BJ (cell line): ENCODE data around the gene COL23A1. TPM values are rescaled to one million over a fixed set of nuclear protein-coding genes. Genes with fewer than 3 reads are reported as not detected.

Experiments used
- CTCF ChIA-PET: fragments of 350-600 bp; formaldehyde crosslinking; extraction: SDS; loops from one replicate; lab custom pipeline; 2021; ENCODE audit warnings: antibody characterized with exemption, inconsistent platforms; lab: Yijun Ruan, JAX
- POLR2A ChIA-PET: fragments of 300-600 bp; sonication (Branson Sonifier 250); formaldehyde crosslinking; extraction: SDS; loops from one replicate; lab custom pipeline; 2021; ENCODE audit warnings: antibody characterized with exemption; lab: Charles Lee
- DNase-seq: peaks from one replicate; pipeline ENCODE4 v3.0.0-alpha.2; 2011; ENCODE audit warnings: low read depth
- H3K27me3 ChIP-seq: 2 replicates; pipeline ENCODE4 v1.6.0; 2011; ENCODE audit warnings: low read length; ENCODE audit not compliant: control insufficient read depth, insufficient read depth
- H3K36me3 ChIP-seq: 2 replicates; pipeline ENCODE4 v1.5.1; 2011; ENCODE audit warnings: low read length; ENCODE audit not compliant: control insufficient read depth, insufficient read depth
- H3K4me3 ChIP-seq: 2 replicates; pipeline ENCODE4 v1.5.1; 2011; ENCODE audit warnings: low read depth, mild to moderate bottlenecking, control low read depth, low read length
- CTCF ChIP-seq: IDR thresholded peaks from 2 replicates; pipeline ENCODE4 v1.5.1; 2011; ENCODE audit warnings: low read depth, mild to moderate bottlenecking, control low read depth, inconsistent platforms, low read length, moderate library complexity; ENCODE audit not compliant: insufficient read depth
- polyA plus RNA-seq: library from polyadenylated mRNA; depleted of rRNA; stranded (reverse); fragments of >200 nt; gene quantifications from 2 replicates; pipeline ENCODE4 v1.2.3, GENCODE V29; 2011

COL23A1 gene
- polyA plus RNA-seq, 1 experiment: not detected

- Histone ChIP-seq H3K4me3 (no peak overlapping the region), H3K36me3 (no peaks in the 10 kb centered on the region), H3K27me3 (no peaks in the 10 kb centered on the region)
- ChIA-PET POLR2A (no interaction called here), CTCF (no interaction called here)
- no peak for DNase-seq
- TF ChIP-seq CTCF: no peak
Observed at GRCh38 chr5:178382754-178383164, 207.4 kb downstream of the COL23A1 start.

GRCh38 chr5:178381921-178382695 lies 208.1 kb downstream of the COL23A1 start:
- no peak for DNase-seq
- Histone ChIP-seq H3K36me3 (no peaks in the 10 kb centered on the region), H3K27me3 (no peaks in the 10 kb centered on the region), H3K4me3 (no peak overlapping the region)
- POLR2A ChIA-PET: no interaction called here
- CTCF ChIA-PET: no interaction called here
- no peak for TF ChIP-seq CTCF

GRCh38 chr5:178381206-178381605 lies 209.0 kb downstream of the COL23A1 start:
- no peak for TF ChIP-seq CTCF
- ChIA-PET POLR2A (no interaction called here), CTCF (no interaction called here)
- Histone ChIP-seq H3K4me3 (no peak overlapping the region), H3K36me3 (no peaks in the 10 kb centered on the region), H3K27me3 (no peaks in the 10 kb centered on the region)
- no peak for DNase-seq

- no peak for TF ChIP-seq CTCF
- ChIA-PET POLR2A (no interaction called here), CTCF (no interaction called here)
- H3K36me3 ChIP-seq: no peaks in the 10 kb centered on the region
- H3K4me3 ChIP-seq: no peak overlapping the region
- no peaks in the 10 kb centered on the region for H3K27me3 ChIP-seq
- no peak for DNase-seq
Observed at GRCh38 chr5:178380541-178381074, 209.6 kb downstream of the COL23A1 start.

GRCh38 chr5:178380086-178380485 lies 210.1 kb downstream of the COL23A1 start:
- ChIA-PET CTCF (no interaction called here), POLR2A (no interaction called here)
- no peak for TF ChIP-seq CTCF
- H3K36me3 ChIP-seq: no peaks in the 10 kb centered on the region
- H3K4me3 ChIP-seq: no peak overlapping the region
- DNase-seq: no peak
- no peaks in the 10 kb centered on the region for H3K27me3 ChIP-seq
